ENCODE data around the gene DNAH1.
"Not testable (repeated sequence)": the region's sequence is repeated elsewhere in the genome, so short reads cannot be mapped to it uniquely, and the experiment has no call there.

Gene DNAH1

GRCh38 chr3:52278510-52279069, 37.5 kb upstream of the DNAH1 start, which contains the start of gene WDR82:
TSS of gene WDR82 (minus strand) at chr3:52278649. CDS start at chr3:52278361, 288 bp downstream.
- DNase-seq (ENCODE audit: insufficient read length, low spot score) (peak; percentile 95), FAIRE-seq (peak; percentile 100)
- TF ChIP-seq TAF1 (IDR thresholded peaks at IDR 0.05; ENCODE audit: low read depth, low read length) (peak; percentile 97), SPI1 (IDR thresholded peaks at IDR 0.05; ENCODE audit: low read depth, low read length) (no peak), POLR2AphosphoS5 (IDR thresholded peaks at IDR 0.05; ENCODE audit: low read depth, low read length) (peak; percentile 93), POU2F2 (IDR thresholded peaks at IDR 0.05; ENCODE audit: low read depth, low read length) (peak; percentile 19), POLR2A (IDR thresholded peaks at IDR 0.05; ENCODE audit: low read depth, low read length) (peak; percentile 97)

GRCh38 chr3:52279596-52279995, 36.5 kb upstream of the DNAH1 start:
- no peak for TF ChIP-seq PAX5 (IDR thresholded peaks at IDR 0.05; ENCODE audit: insufficient read depth, low read length, severe bottlenecking)
- TF ChIP-seq SPI1 (IDR thresholded peaks at IDR 0.05; ENCODE audit: low read depth, low read length), result no peak
- TF ChIP-seq POLR2A (IDR thresholded peaks at IDR 0.05; ENCODE audit: low read depth, low read length), result no peak
- TF ChIP-seq POU2F2 (IDR thresholded peaks at IDR 0.05; ENCODE audit: low read depth, low read length), result no peak
- TF ChIP-seq TAF1 (IDR thresholded peaks at IDR 0.05; ENCODE audit: low read depth, low read length), result no peak
- TF ChIP-seq POLR2AphosphoS5 (IDR thresholded peaks at IDR 0.05; ENCODE audit: low read depth, low read length), result no peak
- no peak for DNase-seq (ENCODE audit: insufficient read length, low spot score)
- FAIRE-seq, result no peak

GRCh38 chr3:52280050-52280461, 36.1 kb upstream of the DNAH1 start:
- no peak for FAIRE-seq
- no peak for TF ChIP-seq PAX5 (IDR thresholded peaks at IDR 0.05; ENCODE audit: insufficient read depth, low read length, severe bottlenecking)
- no peak for TF ChIP-seq SPI1 (IDR thresholded peaks at IDR 0.05; ENCODE audit: low read depth, low read length)
- TF ChIP-seq POLR2AphosphoS5 (IDR thresholded peaks at IDR 0.05; ENCODE audit: low read depth, low read length), result no peak
- no peak for TF ChIP-seq POLR2A (IDR thresholded peaks at IDR 0.05; ENCODE audit: low read depth, low read length)
- no peak for TF ChIP-seq POU2F2 (IDR thresholded peaks at IDR 0.05; ENCODE audit: low read depth, low read length)
- no peak for TF ChIP-seq TAF1 (IDR thresholded peaks at IDR 0.05; ENCODE audit: low read depth, low read length)
- DNase-seq (ENCODE audit: insufficient read length, low spot score), result no peak

GRCh38 chr3:52281981-52282801, 33.9 kb upstream of the DNAH1 start:
- no peak for FAIRE-seq
- 0 out of 2 replicates have a peak, but pooled peaks have one; percentile 2 for TF ChIP-seq SPI1 (IDR thresholded peaks at IDR 0.05; ENCODE audit: low read depth, low read length)
- no peak for TF ChIP-seq PAX5 (IDR thresholded peaks at IDR 0.05; ENCODE audit: insufficient read depth, low read length, severe bottlenecking)
- TF ChIP-seq TAF1 (IDR thresholded peaks at IDR 0.05; ENCODE audit: low read depth, low read length), result no peak
- no peak for TF ChIP-seq POLR2AphosphoS5 (IDR thresholded peaks at IDR 0.05; ENCODE audit: low read depth, low read length)
- TF ChIP-seq POLR2A (IDR thresholded peaks at IDR 0.05; ENCODE audit: low read depth, low read length), result no peak
- TF ChIP-seq POU2F2 (IDR thresholded peaks at IDR 0.05; ENCODE audit: low read depth, low read length), result no peak

GRCh38 chr3:52283306-52283705, 32.8 kb upstream of the DNAH1 start:
- no peak for TF ChIP-seq POLR2A (IDR thresholded peaks at IDR 0.05; ENCODE audit: low read depth, low read length)
- DNase-seq (ENCODE audit: insufficient read length, low spot score), result no peak
- FAIRE-seq, result no peak

More at GRCh38 chr3:52281981-52282801, 33.9 kb upstream of the DNAH1 start:
- no peak for DNase-seq (ENCODE audit: insufficient read length, low spot score)

- not testable (repeated sequence) for FAIRE-seq; DNase-seq (ENCODE audit: insufficient read length, low spot score)
Observed at GRCh38 chr3:52284051-52284450, 32.1 kb upstream of the DNAH1 start.

GRCh38 chr3:52286777-52287110, 29.4 kb upstream of the DNAH1 start:
- TF ChIP-seq TAF1 (IDR thresholded peaks at IDR 0.05; ENCODE audit: low read depth, low read length) (no peak), PAX5 (IDR thresholded peaks at IDR 0.05; ENCODE audit: insufficient read depth, low read length, severe bottlenecking) (no peak), POLR2AphosphoS5 (IDR thresholded peaks at IDR 0.05; ENCODE audit: low read depth, low read length) (no peak), POU2F2 (IDR thresholded peaks at IDR 0.05; ENCODE audit: low read depth, low read length) (no peak)
- FAIRE-seq (no peak), DNase-seq (ENCODE audit: insufficient read length, low spot score) (no peak)

GRCh38 chr3:52288674-52289073, 27.4 kb upstream of the DNAH1 start:
- DNase-seq (ENCODE audit: insufficient read length, low spot score) (no peak), FAIRE-seq (peak; percentile 52)
- TF ChIP-seq TAF1 (IDR thresholded peaks at IDR 0.05; ENCODE audit: low read depth, low read length) (no peak), PAX5 (IDR thresholded peaks at IDR 0.05; ENCODE audit: insufficient read depth, low read length, severe bottlenecking) (no peak), POLR2A (IDR thresholded peaks at IDR 0.05; ENCODE audit: low read depth, low read length) (no peak), POU2F2 (IDR thresholded peaks at IDR 0.05; ENCODE audit: low read depth, low read length) (no peak), SPI1 (IDR thresholded peaks at IDR 0.05; ENCODE audit: low read depth, low read length) (no peak)

GRCh38 chr3:52289338-52289746, 26.8 kb upstream of the DNAH1 start:
- DNase-seq (ENCODE audit: insufficient read length, low spot score), result no peak
- TF ChIP-seq POLR2AphosphoS5 (IDR thresholded peaks at IDR 0.05; ENCODE audit: low read depth, low read length) (no peak), POU2F2 (IDR thresholded peaks at IDR 0.05; ENCODE audit: low read depth, low read length) (no peak), PAX5 (IDR thresholded peaks at IDR 0.05; ENCODE audit: insufficient read depth, low read length, severe bottlenecking) (no peak), POLR2A (IDR thresholded peaks at IDR 0.05; ENCODE audit: low read depth, low read length) (no peak), SPI1 (IDR thresholded peaks at IDR 0.05; ENCODE audit: low read depth, low read length) (no peak), TAF1 (IDR thresholded peaks at IDR 0.05; ENCODE audit: low read depth, low read length) (no peak)
- no peak for FAIRE-seq
